WTC11 (cell line): ENCODE data around the gene ARMC6.

Experiments
- FOXK1 ChIP-seq: sonication (generic); formaldehyde crosslinking; IDR thresholded peaks from 2 replicates; pipeline ENCODE4 v1.8.0; 2022; ENCODE audit warnings: mild to moderate bottlenecking, moderate library complexity, missing genetic modification reagents
- NR1H2 ChIP-seq: sonication (generic); formaldehyde crosslinking; IDR thresholded peaks from 2 replicates; pipeline ENCODE4 v1.9.0; 2021; ENCODE audit warnings: mild to moderate bottlenecking, moderate library complexity, missing genetic modification reagents
- ZNF263 ChIP-seq: sonication (generic); formaldehyde crosslinking; IDR thresholded peaks from 2 replicates; pipeline ENCODE4 v1.8.1; 2022; ENCODE audit warnings: low read depth, mild to moderate bottlenecking, moderate library complexity, missing genetic modification reagents
- ZNF671 ChIP-seq: fragments of 250-450 bp; sonication (Bioruptor Pico); IDR thresholded peaks from 2 replicates; pipeline ENCODE4 v1.8.0; 2021; ENCODE audit warnings: mild to moderate bottlenecking
- TF ChIP-seq, protein P1 (sequence below): fragments of 200-600 bp; IDR thresholded peaks from 2 replicates; pipeline ENCODE4 v1.8.0; 2022; ENCODE audit warnings: antibody characterized with exemption

DNA sequence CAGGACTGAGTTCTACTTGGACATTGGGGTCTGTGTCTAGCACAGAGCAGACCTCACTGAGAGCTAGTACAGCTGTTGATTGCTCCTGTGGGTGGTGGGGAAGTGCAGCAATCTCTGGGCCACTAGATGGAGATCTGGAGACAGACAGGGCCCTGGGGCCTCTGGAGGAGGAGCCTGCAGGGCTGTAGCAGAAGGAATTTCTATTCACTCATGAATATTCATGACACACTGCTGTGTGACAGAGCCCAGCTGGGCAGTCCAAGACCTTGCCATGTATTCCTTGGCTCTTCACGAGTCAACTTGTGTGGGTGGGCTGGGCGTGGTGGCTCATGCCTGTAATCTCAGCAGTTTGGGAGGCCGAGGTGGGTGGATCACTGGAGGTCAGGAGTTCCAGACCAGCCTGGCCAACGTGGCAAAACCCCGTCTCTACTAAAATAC is 37.6 kb upstream of the ARMC6 start:
- TF ChIP-seq FOXK1 (CRISPR knock-in tag) (no peak), NR1H2 (no peak), ZNF671 (CRISPR knock-in tag) (no peak), ZNF263 (no peak)
- TF ChIP-seq, protein P1, sequence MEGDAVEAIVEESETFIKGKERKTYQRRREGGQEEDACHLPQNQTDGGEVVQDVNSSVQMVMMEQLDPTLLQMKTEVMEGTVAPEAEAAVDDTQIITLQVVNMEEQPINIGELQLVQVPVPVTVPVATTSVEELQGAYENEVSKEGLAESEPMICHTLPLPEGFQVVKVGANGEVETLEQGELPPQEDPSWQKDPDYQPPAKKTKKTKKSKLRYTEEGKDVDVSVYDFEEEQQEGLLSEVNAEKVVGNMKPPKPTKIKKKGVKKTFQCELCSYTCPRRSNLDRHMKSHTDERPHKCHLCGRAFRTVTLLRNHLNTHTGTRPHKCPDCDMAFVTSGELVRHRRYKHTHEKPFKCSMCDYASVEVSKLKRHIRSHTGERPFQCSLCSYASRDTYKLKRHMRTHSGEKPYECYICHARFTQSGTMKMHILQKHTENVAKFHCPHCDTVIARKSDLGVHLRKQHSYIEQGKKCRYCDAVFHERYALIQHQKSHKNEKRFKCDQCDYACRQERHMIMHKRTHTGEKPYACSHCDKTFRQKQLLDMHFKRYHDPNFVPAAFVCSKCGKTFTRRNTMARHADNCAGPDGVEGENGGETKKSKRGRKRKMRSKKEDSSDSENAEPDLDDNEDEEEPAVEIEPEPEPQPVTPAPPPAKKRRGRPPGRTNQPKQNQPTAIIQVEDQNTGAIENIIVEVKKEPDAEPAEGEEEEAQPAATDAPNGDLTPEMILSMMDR = peak; percentile 42
